Measurements from ENCODE around the gene NCK2.

DNA sequence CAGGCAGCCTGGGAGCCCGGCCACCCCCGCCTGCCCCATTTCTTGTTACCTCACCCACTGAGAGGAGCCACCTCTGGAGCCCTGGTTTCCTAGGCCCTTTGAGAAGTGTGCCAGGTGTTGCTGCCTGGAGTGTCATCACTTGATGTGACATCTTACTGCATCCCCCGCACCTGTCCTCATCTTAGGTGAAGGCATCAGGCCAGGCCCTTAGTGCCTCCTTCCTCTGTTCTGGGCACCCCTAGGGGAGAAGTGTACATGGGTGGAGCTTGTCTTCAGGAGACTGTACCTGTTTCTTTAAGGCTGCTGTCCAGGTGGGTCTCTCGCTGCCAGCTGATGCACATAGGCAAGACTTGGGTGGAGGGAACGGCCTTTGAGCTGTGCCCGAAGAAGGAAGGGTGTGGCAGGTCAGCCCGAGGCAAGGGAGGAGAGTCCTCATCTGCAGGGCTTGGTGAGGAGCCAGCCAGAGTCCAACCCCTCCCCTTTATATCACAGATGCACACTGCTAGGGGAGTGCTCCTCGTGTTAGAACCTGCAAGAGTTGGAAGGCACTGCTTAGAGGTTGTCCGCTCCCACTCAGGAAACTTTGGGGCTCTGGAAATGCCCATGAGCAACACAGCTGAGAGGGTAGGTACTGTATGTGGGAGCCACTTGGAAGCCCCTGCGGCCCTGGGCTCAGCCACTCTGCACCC, 45.9 kb downstream of the NCK2 start:
- TF ChIP-seq POLR2A (IDR thresholded peaks at IDR 0.05): no peak
- TF ChIP-seq, protein P1, sequence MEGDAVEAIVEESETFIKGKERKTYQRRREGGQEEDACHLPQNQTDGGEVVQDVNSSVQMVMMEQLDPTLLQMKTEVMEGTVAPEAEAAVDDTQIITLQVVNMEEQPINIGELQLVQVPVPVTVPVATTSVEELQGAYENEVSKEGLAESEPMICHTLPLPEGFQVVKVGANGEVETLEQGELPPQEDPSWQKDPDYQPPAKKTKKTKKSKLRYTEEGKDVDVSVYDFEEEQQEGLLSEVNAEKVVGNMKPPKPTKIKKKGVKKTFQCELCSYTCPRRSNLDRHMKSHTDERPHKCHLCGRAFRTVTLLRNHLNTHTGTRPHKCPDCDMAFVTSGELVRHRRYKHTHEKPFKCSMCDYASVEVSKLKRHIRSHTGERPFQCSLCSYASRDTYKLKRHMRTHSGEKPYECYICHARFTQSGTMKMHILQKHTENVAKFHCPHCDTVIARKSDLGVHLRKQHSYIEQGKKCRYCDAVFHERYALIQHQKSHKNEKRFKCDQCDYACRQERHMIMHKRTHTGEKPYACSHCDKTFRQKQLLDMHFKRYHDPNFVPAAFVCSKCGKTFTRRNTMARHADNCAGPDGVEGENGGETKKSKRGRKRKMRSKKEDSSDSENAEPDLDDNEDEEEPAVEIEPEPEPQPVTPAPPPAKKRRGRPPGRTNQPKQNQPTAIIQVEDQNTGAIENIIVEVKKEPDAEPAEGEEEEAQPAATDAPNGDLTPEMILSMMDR (IDR thresholded peaks at IDR 0.05): no peak
